Panc1 (cell line): Measurements from ENCODE around the gene PFKL. TPM values are rescaled to one million over a fixed set of nuclear protein-coding genes. Genes with fewer than 3 reads are reported as not detected.
A peak's percentile ranks its signal among the peaks of the same experiment; 100 is the strongest.

Source experiments
- ATAC-seq: fragments of 200-7000 bp; cut with Tn5 transposase; 2 replicates; pipeline ENCODE4 v1.9.1; 2020; ENCODE audit warnings: mild to moderate bottlenecking, moderate library complexity
- BruUV-seq: library from RNA; stranded (reverse); fragments of 400-500 nt; replicated peaks from 2 replicates; lab custom pipeline; 2021; lab: Mats Ljungman, UMichigan
- CTCF ChIA-PET: fragments of 300-600 bp; sonication (Branson Sonifier 250); formaldehyde crosslinking; loops from one replicate; lab custom pipeline; 2022; ENCODE audit warnings: antibody characterized with exemption; lab: Charles Lee
- POLR2A ChIA-PET: fragments of 300-600 bp; sonication (Branson Sonifier 250); formaldehyde crosslinking; loops from one replicate; lab custom pipeline; 2022; ENCODE audit warnings: antibody characterized with exemption; lab: Charles Lee
- DNase-seq: peaks from one replicate; pipeline ENCODE4 v3.0.0-alpha.2; 2010; ENCODE audit warnings: low read depth, low spot score
- H3K27ac ChIP-seq: 2 replicates; pipeline ENCODE4 v1.5.1; 2011; ENCODE audit warnings: mild to moderate bottlenecking, low read length, inconsistent platforms
- H3K27me3 ChIP-seq: fragments of 200-500 bp; sonication (Bioruptor generic); 2 replicates; pipeline ENCODE4 v1.6.0; 2014; ENCODE audit warnings: low read length, inconsistent platforms; ENCODE audit not compliant: control insufficient read depth, insufficient read depth
- H3K36me3 ChIP-seq: fragments of 200-500 bp; sonication (Bioruptor generic); 2 replicates; pipeline ENCODE4 v1.5.1; 2014; ENCODE audit warnings: inconsistent platforms, mild to moderate bottlenecking, low read length, moderate library complexity; ENCODE audit not compliant: control insufficient read depth, insufficient read depth
- H3K4me1 ChIP-seq: 2 replicates; pipeline ENCODE4 v1.5.1; 2011; ENCODE audit warnings: inconsistent platforms, mild to moderate bottlenecking, low read length, moderate library complexity; ENCODE audit not compliant: control insufficient read depth, insufficient read depth
- H3K4me3 ChIP-seq, 2 experiments: 2 replicates each; pipeline ENCODE4 v1.5.1; 2011 to 2012; ENCODE audit warnings: low read depth in 2 of 2, low read length in 2 of 2, mild to moderate bottlenecking in 2 of 2, inconsistent platforms in 1 of 2, moderate library complexity in 1 of 2
- H3K9me3 ChIP-seq: fragments of 200-500 bp; sonication (Bioruptor generic); 2 replicates; pipeline ENCODE4 v1.5.1; 2014; ENCODE audit warnings: low read depth, mild to moderate bottlenecking, inconsistent platforms, low read length, moderate library complexity; ENCODE audit not compliant: control insufficient read depth, insufficient read depth
- CTCF ChIP-seq: fragments of 450-650 bp; IDR thresholded peaks from 2 replicates; pipeline ENCODE4 v1.5.1; 2017; ENCODE audit warnings: mild to moderate bottlenecking
- POLR2AphosphoS5 ChIP-seq: IDR thresholded peaks from 2 replicates; pipeline ENCODE4 v1.6.1; 2012; ENCODE audit warnings: mild to moderate bottlenecking, low read depth, low read length, moderate library complexity
- REST ChIP-seq, 2 experiments: IDR thresholded peaks; 2 replicates each; pipeline ENCODE4 v1.6.1; 2011 to 2012; ENCODE audit warnings: low read depth in 2 of 2, control low read depth in 1 of 2, low read length in 1 of 2, mild to moderate bottlenecking in 1 of 2, moderate library complexity in 1 of 2; ENCODE audit not compliant: insufficient read depth in 1 of 2
- SIN3A ChIP-seq: IDR thresholded peaks from 2 replicates; pipeline ENCODE4 v1.6.1; 2012; ENCODE audit warnings: low read depth, mild to moderate bottlenecking, low read length, moderate library complexity, borderline replicate concordance; ENCODE audit not compliant: insufficient read depth
- in situ Hi-C: cut with HindIII; loops from 2 replicates; pipeline ENCODE4 v1.10.0; 2016; ENCODE audit warnings: low sequenced_read_pairs, low pct_unique_long_range_greater_than_20kb
- intact Hi-C: fragments of 100-400 bp; cut with micrococcal nuclease; formaldehyde crosslinking; loops from one replicate; pipeline ENCODE4 v1.10.0; 2022; ENCODE audit not compliant: unreplicated experiment
- total RNA-seq: library from RNA; stranded (reverse); gene quantifications from one replicate; pipeline ENCODE4 v1.2.1, GENCODE V29; 2021; ENCODE audit not compliant: unreplicated experiment

Gene PFKL
- total RNA-seq, 1 experiment from 2014 or later = 70.1 TPM

GRCh38 chr21:44366586-44367211, 66.8 kb downstream of the PFKL start:
- DNase-seq (no peak), ATAC-seq (no peak)
- Histone ChIP-seq H3K36me3 (no peaks in the 10 kb centered on the region), H3K4me1 (no peaks in the 10 kb centered on the region), H3K9me3 (no peaks in the 10 kb centered on the region), H3K27ac (no peak overlapping the region), H3K4me3 (no peak overlapping the region), H3K27me3 (no peaks in the 10 kb centered on the region)
- intact Hi-C loops (no loop called here), in situ Hi-C loops (no loop called here)
- POLR2A ChIA-PET = no interaction called here
- no peak for TF ChIP-seq POLR2AphosphoS5
- no peak for TF ChIP-seq CTCF
- no peak for TF ChIP-seq SIN3A
- no peak for TF ChIP-seq REST (IDR thresholded peaks at IDR 0.05; ENCODE audit: insufficient read depth in 1 of 2, low read depth in 2 of 2, low read length in 1 of 2)
- no TSS peak for BruUV-seq
- CTCF ChIA-PET = no interaction called here

GRCh38 chr21:44368711-44369446, 69.0 kb downstream of the PFKL start:
- CTCF ChIA-PET = interaction anchor here (0.8 kb wide), 1 partner anchor 8 kb away, joined by 3 read pairs; no protein-coding TSS in a partner anchor
- in situ Hi-C loops = no loop called here
- intact Hi-C loops = no loop called here
- Histone ChIP-seq H3K4me3 (peak overlapping the region in 1 of 2 experiments; percentile 11; a peak in 1 of 4 replicates), H3K27me3 (no peaks in the 10 kb centered on the region), H3K4me1 (no peaks in the 10 kb centered on the region), H3K27ac (no peak overlapping the region), H3K36me3 (no peaks in the 10 kb centered on the region), H3K9me3 (no peaks in the 10 kb centered on the region)
- TF ChIP-seq CTCF = no peak; the same call in 1 of the 2 replicates
- BruUV-seq = no TSS peak
- POLR2A ChIA-PET = no interaction called here
- DNase-seq (no peak), ATAC-seq (peak; percentile 62; the same call in 1 of the 2 replicates)
